ENCODE measurements around the gene NDUFV2. TPM values are rescaled to one million over a fixed set of nuclear protein-coding genes. Genes with fewer than 3 reads are reported as not detected.

The NDUFV2 gene
- total and polyA plus RNA-seq, 2 of the 8 experiments (the other 6 are each of a cell fraction or from before 2014, with no cell fraction given) = 90.8 to 191 TPM

DNA sequence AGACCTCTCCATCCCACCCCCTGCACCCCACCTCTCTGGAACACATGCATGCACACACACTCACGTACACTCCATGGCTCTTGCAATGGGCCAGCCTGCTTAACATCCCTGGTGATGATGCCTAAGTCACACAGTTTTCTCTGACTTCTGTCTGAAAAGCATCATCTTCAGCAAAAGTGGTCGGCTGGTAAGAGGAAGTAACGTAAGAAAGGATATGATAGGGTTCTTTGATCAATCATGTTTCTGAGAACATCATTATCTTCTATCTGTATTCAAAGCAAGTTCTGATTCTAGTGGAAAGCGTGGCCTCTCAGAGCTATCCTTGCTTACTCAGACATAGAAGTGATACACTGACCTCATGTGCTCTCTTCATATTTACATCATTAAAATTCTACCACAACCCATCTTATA lies 11.4 kb upstream of the NDUFV2 start (continued):
- TF ChIP-seq HDAC6 (IDR thresholded peaks at IDR 0.05; ENCODE audit: low read depth, low read length) (no peak), MAFK (IDR thresholded peaks at IDR 0.05; ENCODE audit: low read depth, low read length) (no peak), BRCA1 (IDR thresholded peaks at IDR 0.05; ENCODE audit: low read depth, low read length) (no peak), SIN3A (conservative IDR thresholded peaks at IDR 0.05 in 1 of 2, IDR thresholded peaks at IDR 0.05 in 1 of 2; ENCODE audit: low read depth in 1 of 2, low read length in 2 of 2) (no peak), BACH1 (IDR thresholded peaks at IDR 0.05; ENCODE audit: low read length) (no peak), NANOG (IDR thresholded peaks at IDR 0.05; ENCODE audit: insufficient read depth, low read depth, low read length, poor library complexity, severe bottlenecking) (no peak), PHF8 (conservative IDR thresholded peaks at IDR 0.05; ENCODE audit: low read depth, low read length) (no peak)
